Suprapubic skin (tissue), 4 donors: Measurements from ENCODE around the gene ABHD4. TPM values are rescaled to one million over a fixed set of nuclear protein-coding genes. Genes with fewer than 3 reads are reported as not detected.

ENCODE experiments used
- DNase-seq, 2 donors: peaks; one replicate each; pipeline ENCODE4 v3.0.0-alpha.2; 2019; ENCODE audit warnings: low spot score in 2 of 2
- H3K27ac ChIP-seq: fragments of 200-600 bp; sonication (generic); one replicate; pipeline ENCODE4 v1.5.1; 2019
- H3K27me3 ChIP-seq: fragments of 200-600 bp; sonication (generic); one replicate; pipeline ENCODE4 v1.5.1; 2019
- H3K36me3 ChIP-seq: fragments of 200-600 bp; sonication (generic); one replicate; pipeline ENCODE4 v1.5.1; 2019
- H3K4me1 ChIP-seq: fragments of 200-600 bp; sonication (generic); one replicate; pipeline ENCODE4 v1.5.1; 2019
- H3K4me3 ChIP-seq: fragments of 200-600 bp; sonication (generic); one replicate; pipeline ENCODE4 v1.5.1; 2019; ENCODE audit warnings: mild to moderate bottlenecking
- H3K9me3 ChIP-seq: fragments of 200-600 bp; sonication (generic); one replicate; pipeline ENCODE4 v1.5.1; 2019
- EP300 ChIP-seq: sonication (generic); formaldehyde crosslinking; IDR thresholded peaks from one replicate; pipeline ENCODE4 v1.6.1; 2017; ENCODE audit warnings: antibody characterized with exemption
- POLR2A ChIP-seq, 2 donors: fragments of 450-650 bp; IDR thresholded peaks; one replicate each; pipeline ENCODE4 v1.6.1; 2017; ENCODE audit warnings: antibody characterized with exemption in 2 of 2, mild to moderate bottlenecking in 2 of 2, moderate library complexity in 2 of 2
- POLR2AphosphoS5 ChIP-seq, 3 donors: sonication (generic); formaldehyde crosslinking; IDR thresholded peaks; one replicate each; pipeline ENCODE4 v1.6.1; 2017; ENCODE audit warnings: antibody characterized with exemption in 3 of 3
- WGBS: methylation state at CpG from one replicate; pipeline ENCODE4 v1.1.5; 2018; 5-methylcytosine and 5-hydroxymethylcytosine counted together
- total RNA-seq, 4 donors: library from RNA; depleted of rRNA; stranded (reverse); fragments of >200 nt; gene quantifications; one replicate each; pipeline ENCODE4 v1.1.0, GENCODE V29; 2016
- TF ChIP-seq, protein P1 (sequence below), 2 donors: fragments of 200-600 bp in 1 of 2; fragments of 450-650 bp in 1 of 2; sonication (generic) in 1 of 2; IDR thresholded peaks; one replicate each; pipeline ENCODE4 v1.5.1; 2016 to 2019; ENCODE audit warnings: antibody characterized with exemption in 2 of 2, mild to moderate bottlenecking in 1 of 2, moderate library complexity in 1 of 2

Gene ABHD4
- total RNA-seq, 4 donors from 2014 or later: 15.3 to 30.4 (median 21.8) TPM

GRCh38 chr14:22556021-22556989, 41.8 kb upstream of the ABHD4 start:
- DNase-seq: peak; percentile 84
- H3K4me1 ChIP-seq: peaks cover 23% of the 10 kb centered on the region
- H3K4me3 ChIP-seq: peak overlapping the region; percentile 41
- no peaks in the 10 kb centered on the region for H3K36me3 ChIP-seq
- H3K9me3 ChIP-seq: no peaks in the 10 kb centered on the region
- no peaks in the 10 kb centered on the region for H3K27me3 ChIP-seq
- WGBS: 29% methylated on average over 13 of the region's 28 CpGs
- H3K27ac ChIP-seq: peak overlapping the region; percentile 35
- no peak for TF ChIP-seq POLR2AphosphoS5 (IDR thresholded peaks at IDR 0.05)
- TF ChIP-seq POLR2A (IDR thresholded peaks at IDR 0.05): no peak
- TF ChIP-seq EP300: no peak

DNA sequence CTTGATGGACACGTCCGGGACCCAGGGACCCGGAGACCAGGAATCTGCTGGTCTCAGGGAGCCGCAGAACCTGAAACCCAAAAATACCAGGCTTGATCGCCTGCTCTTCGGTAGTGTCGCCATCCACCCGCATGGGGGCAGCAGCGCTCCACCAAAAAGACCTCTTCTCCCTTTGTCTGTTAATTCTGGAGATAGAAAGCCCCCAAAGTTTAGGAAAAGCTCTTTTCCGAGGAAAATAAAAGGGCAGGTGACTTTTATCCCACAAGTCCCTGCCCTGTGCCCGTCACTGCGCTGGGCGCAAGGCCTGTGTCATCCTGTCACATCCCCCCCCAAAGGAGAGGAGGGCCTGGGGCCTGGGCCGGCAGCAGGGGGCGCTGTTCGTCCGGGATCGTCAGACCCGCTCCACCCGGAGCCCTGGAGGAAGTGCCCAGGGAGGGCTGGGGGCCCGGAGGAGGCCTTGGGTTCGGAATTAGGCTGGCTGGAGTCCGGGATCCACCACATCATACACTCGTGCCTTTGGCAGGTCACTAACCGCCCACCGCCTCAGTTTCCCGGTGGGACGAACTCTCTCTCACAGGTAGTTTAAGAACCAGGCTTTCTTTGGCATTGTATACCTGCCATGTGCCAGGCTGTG, 41.0 kb upstream of the ABHD4 start:
- peak overlapping the region; percentile 41 for H3K4me3 ChIP-seq
- 8% methylated on average over 27 of the region's 28 CpGs for WGBS
- H3K4me1 ChIP-seq: peaks cover 21% of the 10 kb centered on the region
- no peaks in the 10 kb centered on the region for H3K9me3 ChIP-seq
- no peaks in the 10 kb centered on the region for H3K27me3 ChIP-seq
- DNase-seq: peak; percentile 89 to 90
- no peaks in the 10 kb centered on the region for H3K36me3 ChIP-seq
- peak overlapping the region; percentile 6 for H3K27ac ChIP-seq
- TF ChIP-seq, protein P1, sequence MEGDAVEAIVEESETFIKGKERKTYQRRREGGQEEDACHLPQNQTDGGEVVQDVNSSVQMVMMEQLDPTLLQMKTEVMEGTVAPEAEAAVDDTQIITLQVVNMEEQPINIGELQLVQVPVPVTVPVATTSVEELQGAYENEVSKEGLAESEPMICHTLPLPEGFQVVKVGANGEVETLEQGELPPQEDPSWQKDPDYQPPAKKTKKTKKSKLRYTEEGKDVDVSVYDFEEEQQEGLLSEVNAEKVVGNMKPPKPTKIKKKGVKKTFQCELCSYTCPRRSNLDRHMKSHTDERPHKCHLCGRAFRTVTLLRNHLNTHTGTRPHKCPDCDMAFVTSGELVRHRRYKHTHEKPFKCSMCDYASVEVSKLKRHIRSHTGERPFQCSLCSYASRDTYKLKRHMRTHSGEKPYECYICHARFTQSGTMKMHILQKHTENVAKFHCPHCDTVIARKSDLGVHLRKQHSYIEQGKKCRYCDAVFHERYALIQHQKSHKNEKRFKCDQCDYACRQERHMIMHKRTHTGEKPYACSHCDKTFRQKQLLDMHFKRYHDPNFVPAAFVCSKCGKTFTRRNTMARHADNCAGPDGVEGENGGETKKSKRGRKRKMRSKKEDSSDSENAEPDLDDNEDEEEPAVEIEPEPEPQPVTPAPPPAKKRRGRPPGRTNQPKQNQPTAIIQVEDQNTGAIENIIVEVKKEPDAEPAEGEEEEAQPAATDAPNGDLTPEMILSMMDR (IDR thresholded peaks at IDR 0.05): peak; percentile 93 to 97
- TF ChIP-seq EP300: no peak

- Histone ChIP-seq H3K36me3 (no peaks in the 10 kb centered on the region), H3K4me1 (peaks cover 19% of the 10 kb centered on the region), H3K4me3 (no peak overlapping the region), H3K27ac (no peak overlapping the region), H3K27me3 (no peaks in the 10 kb centered on the region), H3K9me3 (no peaks in the 10 kb centered on the region)
- WGBS: 78% methylated on average over 1 of the region's 1 CpG
- no peak for DNase-seq
- TF ChIP-seq, protein P1 (IDR thresholded peaks at IDR 0.05): no peak
- TF ChIP-seq POLR2AphosphoS5 (IDR thresholded peaks at IDR 0.05) (no peak), POLR2A (IDR thresholded peaks at IDR 0.05) (no peak), EP300 (no peak)
These were observed 40.3 kb upstream of the ABHD4 start for GRCh38 chr14:22557846-22558220.

- no peak overlapping the region for H3K27ac ChIP-seq
- TF ChIP-seq POLR2AphosphoS5 (IDR thresholded peaks at IDR 0.05) (no peak), POLR2A (IDR thresholded peaks at IDR 0.05) (no peak), EP300 (no peak)
- TF ChIP-seq, protein P1 (IDR thresholded peaks at IDR 0.05): no peak
- no peak for DNase-seq
- no peak overlapping the region for H3K4me3 ChIP-seq
- WGBS: 80% methylated on average over 25 of the region's 25 CpGs
- H3K36me3 ChIP-seq: peaks cover under 1% of the 10 kb centered on the region
- no peaks in the 10 kb centered on the region for H3K27me3 ChIP-seq
- no peaks in the 10 kb centered on the region for H3K9me3 ChIP-seq
- H3K4me1 ChIP-seq: peaks cover 19% of the 10 kb centered on the region
These were observed 39.7 kb upstream of the ABHD4 start for GRCh38 chr14:22558221-22558913.

DNA sequence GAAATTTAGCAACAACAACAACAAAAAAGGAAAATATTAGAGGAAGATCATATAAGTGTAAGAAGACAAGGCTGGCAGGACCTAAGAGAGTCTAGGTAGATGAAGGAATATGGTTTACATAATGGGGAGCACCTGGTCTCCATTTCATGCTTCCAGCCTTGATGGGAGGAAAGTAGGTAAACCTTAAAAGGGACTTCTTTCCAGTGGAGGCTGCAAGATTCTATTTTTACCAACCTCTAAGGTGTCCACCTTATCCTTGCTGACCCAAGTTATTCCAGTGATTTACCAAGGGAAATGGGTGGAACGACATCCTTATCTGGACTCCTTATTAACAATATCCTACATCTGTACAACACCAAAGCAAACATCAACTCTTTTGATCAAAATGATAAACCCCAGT, 39.1 kb upstream of the ABHD4 start:
- Histone ChIP-seq H3K27ac (no peak overlapping the region), H3K4me1 (peaks cover 19% of the 10 kb centered on the region), H3K27me3 (no peaks in the 10 kb centered on the region), H3K9me3 (no peaks in the 10 kb centered on the region), H3K4me3 (no peak overlapping the region), H3K36me3 (peaks cover 7% of the 10 kb centered on the region)
- no peak for DNase-seq
- 85% methylated on average over 1 of the region's 1 CpG for WGBS
- TF ChIP-seq POLR2A (IDR thresholded peaks at IDR 0.05) (no peak), POLR2AphosphoS5 (IDR thresholded peaks at IDR 0.05) (no peak), EP300 (no peak)
- TF ChIP-seq, protein P1 (IDR thresholded peaks at IDR 0.05): no peak
